GM21526 (cell line): ENCODE data around the gene COPS9.

Experiments used
- ATAC-seq: cut with Tn5 transposase; IDR thresholded peaks from one replicate; pipeline ENCODE4 v1.9.1; 2021; ENCODE audit warnings: moderate library complexity; ENCODE audit not compliant: unreplicated experiment, low FRiP score

Gene COPS9

GRCh38 chr2:240166761-240167587 is 30.9 kb upstream of the COPS9 start:
- no peak for ATAC-seq

- no peak for ATAC-seq
Observed at GRCh38 chr2:240166191-240166590, 30.1 kb upstream of the COPS9 start.

GRCh38 chr2:240165661-240166060 is 29.6 kb upstream of the COPS9 start:
- ATAC-seq, result no peak

GRCh38 chr2:240165034-240165433 is 28.9 kb upstream of the COPS9 start:
- no peak for ATAC-seq

GRCh38 chr2:240164586-240164985 is 28.5 kb upstream of the COPS9 start:
- no peak for ATAC-seq

GRCh38 chr2:240163844-240164574 is 27.9 kb upstream of the COPS9 start:
- no peak for ATAC-seq

GRCh38 chr2:240162939-240163714 is 27.0 kb upstream of the COPS9 start:
- no peak for ATAC-seq

- no peak for ATAC-seq
Observed at GRCh38 chr2:240162531-240162930, 26.4 kb upstream of the COPS9 start.

- ATAC-seq, result no peak
Observed at GRCh38 chr2:240162032-240162431, 25.9 kb upstream of the COPS9 start.

- no peak for ATAC-seq
Observed at GRCh38 chr2:240161087-240161750, 25.1 kb upstream of the COPS9 start.

- ATAC-seq, result no peak
Observed at GRCh38 chr2:240160291-240161086, 24.4 kb upstream of the COPS9 start.

- ATAC-seq, result no peak
Observed at GRCh38 chr2:240159251-240159839, 23.2 kb upstream of the COPS9 start.

GRCh38 chr2:240157147-240157470 is 21.0 kb upstream of the COPS9 start:
- no peak for ATAC-seq

GRCh38 chr2:240156435-240157146 is 20.5 kb upstream of the COPS9 start:
- ATAC-seq, result no peak

GRCh38 chr2:240155745-240156390 is 19.8 kb upstream of the COPS9 start:
- no peak for ATAC-seq

GRCh38 chr2:240155048-240155744 is 19.1 kb upstream of the COPS9 start:
- no peak for ATAC-seq

GRCh38 chr2:240154606-240155005 is 18.5 kb upstream of the COPS9 start:
- ATAC-seq, result no peak

- ATAC-seq, result no peak
Observed at GRCh38 chr2:240153418-240153817, 17.3 kb upstream of the COPS9 start.
